ENCODE measurements around the gene PCK1.
"Not testable (repeated sequence)": the region's sequence is repeated elsewhere in the genome, so short reads cannot be mapped to it uniquely, and the experiment has no call there.

Gene PCK1

DNA sequence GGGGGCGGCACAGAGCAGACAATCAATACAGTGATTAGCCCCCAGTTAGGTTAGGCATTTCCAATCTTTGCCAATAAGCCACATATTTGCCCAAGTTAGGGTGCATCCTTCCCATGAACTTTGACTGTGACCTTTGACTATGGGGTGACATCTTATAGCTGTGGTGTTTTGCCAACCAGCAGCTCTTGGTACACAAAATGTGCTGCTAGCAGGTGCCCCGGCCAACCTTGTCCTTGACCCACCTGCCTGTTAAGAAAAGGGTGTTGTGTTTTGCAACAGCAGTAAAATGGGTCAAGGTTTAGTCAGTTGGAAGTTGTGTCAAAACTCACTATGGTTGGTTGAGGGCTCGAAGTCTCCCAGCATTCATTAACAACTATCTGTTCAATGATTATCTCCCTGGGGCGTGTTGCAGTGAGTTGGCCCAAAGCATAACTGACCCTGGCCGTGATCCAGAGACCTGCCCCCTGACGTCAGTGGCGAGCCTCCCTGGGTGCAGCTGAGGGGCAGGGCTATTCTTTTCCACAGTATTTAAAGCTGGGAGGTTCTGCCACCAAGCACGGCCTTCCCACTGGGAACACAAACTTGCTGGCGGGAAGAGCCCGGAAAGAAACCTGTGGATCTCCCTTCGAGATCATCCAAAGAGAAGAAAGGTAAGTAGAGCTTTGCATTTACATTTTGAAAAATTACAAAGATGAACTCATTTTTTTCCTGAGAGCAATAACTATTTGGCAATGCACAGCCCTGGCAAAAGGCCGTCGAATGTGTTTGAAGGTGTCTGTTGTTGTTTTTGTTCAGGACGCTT lies at the start of gene PCK1:
Gene PCK1, plus strand, starts transcription at position 557 of the 802 bp plus-strand sequence. CDS start 302 bp downstream, outside the sequence.
- no peak for DNase-seq (ENCODE audit: low read depth)

DNA sequence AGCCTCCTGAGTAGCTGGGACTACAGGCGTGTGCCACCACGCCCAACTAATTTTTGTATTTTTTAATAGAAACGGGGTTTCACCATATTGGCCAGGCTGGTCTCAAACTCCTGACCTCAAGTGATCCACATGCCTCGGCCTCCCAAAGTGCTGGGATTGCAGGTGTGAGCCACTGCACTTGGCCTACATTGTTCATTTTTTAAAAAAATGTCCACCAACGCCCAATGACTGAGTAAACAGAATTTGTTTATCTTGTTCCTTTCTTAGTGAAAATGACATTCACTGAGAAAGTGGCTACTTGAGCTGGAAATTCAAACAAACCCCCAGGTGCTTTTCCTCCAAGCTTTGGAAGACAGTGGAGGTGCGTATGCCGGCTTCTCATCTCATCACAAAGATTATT lies 49.2 kb upstream of the PCK1 start:
- not testable (repeated sequence) for DNase-seq (ENCODE audit: low read depth)

DNA sequence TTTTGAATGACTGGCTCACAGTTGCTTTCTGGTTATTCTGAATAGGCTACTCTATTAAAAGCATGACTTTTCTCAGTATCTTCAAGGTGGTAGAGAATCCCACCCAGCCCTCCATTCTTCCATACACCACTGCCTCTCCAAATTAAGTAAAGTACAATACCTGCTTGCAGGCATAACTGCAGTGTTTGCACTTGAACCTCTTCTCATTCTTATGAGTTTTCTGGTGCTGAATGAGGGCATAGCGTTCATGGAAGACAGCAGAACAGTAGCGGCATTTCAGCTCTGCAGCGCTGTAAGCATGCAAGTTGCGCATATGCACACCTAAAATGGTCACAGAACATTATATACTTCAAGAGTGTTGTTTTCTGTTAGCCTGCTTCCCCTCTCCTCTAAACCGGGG lies 48.5 kb upstream of the PCK1 start:
- DNase-seq (ENCODE audit: low read depth) = no peak

DNA sequence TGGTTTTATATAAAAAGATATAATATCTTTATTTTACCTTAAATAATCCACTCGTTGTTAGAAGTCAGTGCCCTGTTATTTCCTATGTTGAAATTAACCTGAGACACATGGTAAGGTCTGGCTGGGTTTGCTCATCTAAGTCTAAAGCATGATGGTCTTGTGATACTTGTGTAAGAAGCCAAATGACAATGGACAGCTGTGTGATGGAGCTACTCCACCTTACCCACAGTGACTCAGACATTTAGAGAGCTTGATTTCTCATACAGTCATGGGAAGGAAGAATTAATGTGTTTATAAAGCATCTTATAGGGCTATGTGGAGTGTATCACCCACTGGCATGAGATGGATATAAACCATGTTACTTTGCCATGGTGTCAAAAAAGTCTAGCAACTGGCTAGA lies 47.7 kb upstream of the PCK1 start:
- DNase-seq (ENCODE audit: low read depth) = no peak

DNA sequence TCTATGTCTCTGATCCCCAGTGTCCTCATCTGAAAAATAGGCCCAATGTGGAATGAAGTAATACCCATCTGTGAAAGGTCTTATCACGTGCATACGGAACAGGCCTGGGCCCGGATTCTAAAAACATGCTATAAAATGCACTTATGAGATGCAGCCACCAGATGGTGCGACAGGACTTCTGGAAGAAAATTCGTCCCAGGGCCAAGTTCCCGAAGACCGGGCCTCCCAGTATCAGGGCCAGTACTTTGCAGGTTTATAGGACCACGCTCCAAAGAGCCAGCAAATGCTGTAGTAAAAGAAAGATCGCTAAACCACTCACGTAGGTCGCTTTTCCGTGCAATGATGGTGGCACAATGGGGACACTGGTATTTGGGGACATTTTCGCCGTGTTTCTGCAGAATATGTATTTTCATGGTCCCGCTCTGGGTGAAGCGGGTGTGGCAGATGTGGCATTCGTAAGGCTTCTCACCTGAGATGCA lies 46.6 kb upstream of the PCK1 start:
- DNase-seq (ENCODE audit: low read depth) = peak; percentile 32

DNA sequence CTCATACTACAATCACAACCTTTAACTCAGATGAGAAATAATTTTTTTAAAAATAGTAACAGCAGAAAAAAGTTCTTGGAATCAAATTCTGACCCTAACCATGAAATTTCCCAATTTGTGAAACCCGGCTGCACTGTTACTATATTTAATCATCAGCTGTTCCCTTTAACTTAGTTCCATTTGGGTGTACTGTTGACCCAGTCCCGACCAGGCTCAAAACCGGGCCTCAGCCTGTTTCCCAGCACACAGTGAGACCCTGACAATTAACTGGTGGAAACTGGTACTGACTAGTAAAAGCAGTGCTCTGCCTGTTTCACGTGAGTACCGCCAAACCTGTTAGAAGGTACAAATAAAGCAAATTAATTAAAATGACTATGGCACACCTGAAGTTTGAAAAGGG lies 43.0 kb upstream of the PCK1 start:
- DNase-seq (ENCODE audit: low read depth) = no peak

DNA sequence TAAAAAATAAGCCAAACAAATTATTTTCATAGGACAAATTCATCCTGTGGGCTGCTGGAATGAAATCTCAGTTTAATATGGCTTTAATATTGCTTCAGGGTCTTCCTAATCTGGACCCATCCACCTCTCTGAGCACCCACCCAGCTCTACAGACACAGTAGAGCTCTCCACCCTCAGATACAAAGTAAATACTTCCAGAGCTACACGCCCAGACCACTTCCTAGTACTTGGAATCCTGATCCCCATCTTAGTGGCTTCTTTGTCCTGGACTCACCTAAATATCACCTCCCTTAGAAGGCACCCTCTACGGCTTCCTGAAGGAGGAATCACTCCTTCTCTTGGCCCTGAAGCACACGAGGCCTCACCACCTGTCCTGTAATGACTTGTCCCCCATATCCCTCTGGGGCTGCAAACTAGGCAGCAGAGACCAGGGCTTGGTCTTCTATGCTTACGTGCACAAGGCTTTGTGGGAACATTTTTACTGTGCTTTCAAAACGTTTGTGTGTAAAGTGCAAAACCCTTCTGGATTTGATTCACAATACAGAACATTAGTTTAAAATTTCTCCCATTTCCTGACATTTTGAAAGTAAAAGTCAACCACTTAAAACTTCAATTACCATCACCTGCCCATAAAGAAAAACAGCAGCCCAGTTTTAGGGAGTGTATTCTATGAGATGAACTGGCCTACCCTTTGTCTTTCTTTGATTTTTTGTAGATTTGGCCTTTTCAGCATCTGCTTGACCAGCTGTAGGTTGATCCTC lies 38.4 kb upstream of the PCK1 start:
- no peak for DNase-seq (ENCODE audit: low read depth)

DNA sequence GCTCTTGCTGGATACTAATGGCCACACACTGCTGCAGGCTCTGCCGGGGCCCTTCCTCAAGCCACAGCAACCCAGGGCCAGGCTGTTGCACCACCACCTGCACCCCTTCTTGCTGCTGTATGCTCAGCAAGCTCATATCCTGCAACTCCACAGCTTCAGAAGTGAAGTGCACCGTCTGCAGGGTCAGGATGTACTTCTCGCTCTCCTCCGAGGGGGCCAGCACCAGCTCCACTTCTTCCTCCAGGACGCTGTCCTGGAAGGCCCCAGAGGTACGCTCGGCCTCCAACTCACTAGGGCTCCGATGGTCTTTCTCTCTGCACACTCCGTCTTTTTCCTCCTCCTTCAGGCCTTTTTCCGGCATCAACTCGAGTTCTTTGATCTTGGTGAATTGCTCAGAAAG lies 37.1 kb upstream of the PCK1 start:
- no peak for DNase-seq (ENCODE audit: low read depth)

DNA sequence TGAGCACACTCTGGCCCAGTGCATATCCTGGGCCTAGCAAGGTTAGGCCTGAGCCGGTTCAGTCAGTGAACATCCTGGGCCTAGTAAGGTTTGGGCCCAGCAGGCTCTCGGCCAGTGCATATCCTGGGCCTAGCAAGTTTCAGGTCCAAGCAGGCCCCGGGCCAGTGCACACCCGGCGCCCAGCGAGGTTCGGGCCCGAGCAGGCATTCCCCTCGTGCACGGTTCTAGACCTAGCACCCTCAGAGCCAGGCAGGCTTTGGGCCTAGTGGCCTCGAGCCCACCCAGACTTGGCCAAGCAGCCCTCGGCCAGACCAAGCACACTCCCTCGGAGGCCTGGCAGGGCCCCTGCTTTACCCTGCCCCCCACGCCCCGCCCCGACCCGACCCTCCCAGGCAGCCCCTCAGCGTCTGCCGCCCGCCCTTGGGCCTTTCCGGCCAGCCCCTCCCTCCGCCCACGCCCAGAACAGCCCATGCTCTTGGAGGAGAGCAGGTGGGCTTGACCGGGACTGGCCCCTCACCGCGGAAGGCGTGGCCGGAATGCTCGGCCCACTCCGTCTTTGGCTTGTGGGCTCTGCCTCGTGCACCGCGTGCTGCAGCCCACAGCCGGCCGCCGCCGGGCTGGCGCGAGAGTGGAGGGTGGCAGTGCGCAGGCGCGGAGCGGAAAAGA lies 36.3 kb upstream of the PCK1 start, which contains the start of gene CTCFL:
Gene CTCFL, minus strand, starts transcription at position 630 of the 666 bp plus-strand sequence. CDS start 935 bp downstream, outside the sequence.
- DNase-seq (ENCODE audit: low read depth) = no peak

DNA sequence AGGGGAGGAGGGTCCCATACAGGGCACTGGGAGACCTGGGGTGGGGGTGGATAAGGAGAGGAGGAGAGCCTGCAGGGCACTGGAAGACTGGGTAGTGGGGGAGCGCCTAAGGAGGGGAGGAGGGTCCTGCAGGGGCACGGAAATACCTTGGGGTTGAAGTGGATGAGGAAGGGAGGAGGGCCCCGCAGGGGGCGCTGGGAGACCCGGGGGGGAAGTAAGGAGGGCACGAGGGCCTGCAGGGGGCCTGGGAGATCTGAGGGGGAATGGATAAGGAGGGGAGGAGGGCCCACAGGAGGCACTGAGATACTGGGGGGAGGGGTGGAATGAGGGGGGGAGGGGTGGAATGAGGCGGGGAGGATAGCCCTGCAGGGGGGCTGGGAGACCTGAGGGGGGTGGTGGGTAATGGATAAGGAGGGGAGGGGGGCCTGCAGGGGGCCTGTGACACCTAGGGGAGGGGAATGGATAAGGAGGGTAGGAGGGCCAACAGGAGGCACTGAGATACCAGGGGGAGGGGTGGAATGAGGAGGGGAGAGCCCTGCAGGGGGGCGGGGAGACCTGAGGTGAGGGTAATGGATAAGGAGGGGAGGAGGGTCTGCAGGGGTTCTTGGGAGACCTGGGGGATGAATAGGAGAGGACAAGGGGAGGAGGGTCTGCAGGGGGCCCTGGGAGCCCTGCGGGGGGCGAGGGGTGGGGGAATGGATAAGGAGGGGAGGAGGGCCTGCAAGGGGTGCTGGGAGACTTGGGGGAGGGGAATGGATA lies 35.4 kb upstream of the PCK1 start:
- no peak for DNase-seq (ENCODE audit: low read depth)

DNA sequence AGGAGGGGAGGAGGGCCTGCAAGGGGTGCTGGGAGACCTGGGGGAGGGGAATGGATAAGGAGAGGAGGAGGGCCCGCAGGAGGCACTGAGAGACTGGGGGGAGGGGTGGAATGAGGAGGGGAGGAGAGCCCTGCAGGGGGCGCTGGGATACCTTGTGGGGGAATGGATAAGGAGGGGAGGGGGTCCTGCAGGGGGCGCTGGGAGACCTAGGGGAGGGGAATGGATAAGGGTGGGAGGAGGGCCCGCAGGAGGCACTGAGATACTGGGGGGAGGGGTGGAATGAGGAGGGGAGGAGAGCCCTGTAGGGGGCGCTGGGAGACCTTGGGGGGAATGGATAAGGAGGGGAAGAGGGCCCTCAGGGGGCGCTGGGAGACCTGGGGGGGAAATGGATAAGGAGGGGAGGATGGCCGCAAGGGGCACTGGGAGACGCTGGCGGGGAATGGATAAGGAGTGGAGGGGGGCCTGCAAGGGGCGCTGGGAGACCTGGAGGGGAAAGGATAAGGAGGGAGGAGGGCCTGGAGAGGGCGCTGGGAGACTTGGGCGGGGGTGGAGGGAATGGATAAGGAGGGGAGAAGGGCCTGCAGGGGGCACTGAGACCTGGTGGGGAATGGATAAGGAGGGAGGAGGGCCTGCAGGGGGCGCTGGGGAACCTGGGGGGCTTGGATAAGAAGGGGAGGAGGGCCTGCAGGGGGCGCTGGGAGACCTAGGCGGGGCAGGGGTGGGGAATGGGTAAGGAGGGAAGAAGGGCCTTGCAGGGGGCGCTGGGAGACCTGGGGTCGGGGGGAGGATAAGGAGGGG lies 34.6 kb upstream of the PCK1 start:
- no peak for DNase-seq (ENCODE audit: low read depth)

DNA sequence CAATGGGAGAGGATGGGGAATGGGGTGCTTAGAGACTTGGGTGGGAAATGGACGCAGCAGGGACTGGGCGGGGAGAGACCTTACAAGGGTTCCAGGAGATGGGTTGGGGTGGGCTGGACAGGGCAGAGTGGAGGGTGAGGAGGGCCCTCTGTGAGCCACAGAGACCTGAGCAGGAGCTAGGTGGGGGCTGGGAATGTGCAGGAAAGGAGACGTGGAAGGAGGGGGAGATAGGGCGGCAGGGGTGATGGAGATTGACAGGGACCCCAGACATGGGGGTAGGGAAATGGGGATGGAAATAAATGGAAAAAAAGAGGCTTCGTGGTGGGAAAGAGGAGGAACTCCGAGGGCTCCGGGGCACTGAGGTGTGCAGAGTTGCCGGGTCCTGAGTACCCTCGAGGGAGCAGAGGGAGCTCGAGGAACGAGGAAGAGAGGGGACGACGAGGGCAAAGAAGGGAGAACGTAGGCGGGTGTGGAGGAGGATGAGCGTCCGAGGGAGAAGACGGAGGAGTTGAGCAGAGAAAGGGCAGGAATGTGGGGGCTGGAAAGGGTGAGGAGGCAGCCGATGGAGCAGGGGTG lies 33.9 kb upstream of the PCK1 start:
- no peak for DNase-seq (ENCODE audit: low read depth)

DNA sequence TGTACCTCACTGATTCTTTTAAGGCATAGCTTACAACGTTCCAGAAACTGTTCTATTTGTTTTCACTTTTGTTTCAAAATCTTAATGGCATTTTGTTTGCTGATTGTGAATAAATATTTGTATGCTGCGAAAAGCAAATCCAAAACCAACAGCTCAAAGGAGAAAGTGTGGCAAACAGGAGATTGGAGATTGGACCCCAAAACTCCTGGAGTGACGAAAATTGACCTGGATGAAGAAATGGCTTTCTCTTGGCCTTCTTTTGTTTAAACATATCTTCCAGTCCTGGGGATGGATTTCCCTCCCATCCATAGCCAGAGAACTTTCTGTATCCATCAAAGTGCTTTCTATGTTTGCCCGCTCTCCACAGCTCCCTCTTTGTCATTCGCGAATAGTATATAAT lies 33.2 kb upstream of the PCK1 start:
- DNase-seq (ENCODE audit: low read depth) = no peak

DNA sequence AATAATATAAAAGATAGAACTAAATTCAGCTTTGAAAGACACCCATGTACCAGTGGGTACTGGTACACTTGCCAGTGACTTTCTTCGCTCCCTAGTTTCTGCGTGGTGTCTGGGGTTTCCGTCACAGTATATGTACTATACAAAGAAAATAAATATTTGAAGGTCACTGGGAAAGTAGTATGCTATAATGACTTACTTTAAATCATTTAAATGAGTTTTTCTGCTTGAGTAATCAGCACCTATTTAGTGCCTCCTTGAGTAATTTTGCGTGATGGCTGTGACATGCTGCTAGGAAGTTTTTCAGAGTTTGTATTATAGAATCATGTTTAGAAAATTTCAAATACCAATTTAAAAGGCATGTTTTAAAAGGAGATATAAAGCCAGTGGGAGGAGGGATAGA lies 32.8 kb upstream of the PCK1 start:
- no peak for DNase-seq (ENCODE audit: low read depth)

DNA sequence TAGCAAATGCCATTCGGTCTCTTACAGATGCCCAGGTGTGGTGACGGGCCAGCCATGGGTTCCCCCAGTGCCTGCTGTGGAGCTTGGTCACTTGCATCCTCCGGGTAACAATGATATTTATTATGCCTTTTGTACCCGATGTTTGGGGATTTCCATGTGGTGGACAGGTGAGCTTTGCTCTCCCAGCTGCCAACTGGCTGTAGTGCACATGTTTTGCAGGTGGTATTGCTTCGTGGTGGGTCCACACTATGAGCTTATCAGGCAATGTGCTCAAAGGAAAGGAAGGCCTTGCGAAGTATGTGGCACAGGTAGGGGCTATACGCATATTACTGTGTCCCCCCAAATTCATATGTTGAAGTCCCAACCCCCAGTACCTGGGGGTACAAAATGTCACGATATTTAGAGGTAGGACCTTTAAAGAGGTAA lies 31.7 kb upstream of the PCK1 start:
- DNase-seq (ENCODE audit: low read depth) = no peak

DNA sequence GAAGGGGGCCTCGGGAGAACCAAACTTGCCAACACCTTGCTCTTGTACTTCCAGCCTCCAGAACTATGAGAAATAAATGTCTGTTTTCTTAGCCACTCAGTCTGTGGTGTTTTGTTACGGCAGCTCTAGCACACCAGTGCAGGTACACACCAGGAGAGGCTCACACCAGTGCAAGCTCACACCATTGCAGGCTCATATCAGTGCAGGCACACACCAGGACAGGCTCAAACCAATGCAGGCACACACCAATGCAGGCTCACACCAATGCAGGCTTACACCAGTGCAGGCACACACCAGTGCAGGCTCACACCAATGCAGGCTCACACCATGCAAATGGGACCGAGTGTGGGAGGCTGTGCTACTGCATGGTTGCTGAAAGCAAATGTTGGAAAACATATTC lies 31.1 kb upstream of the PCK1 start:
- no peak for DNase-seq (ENCODE audit: low read depth)

DNA sequence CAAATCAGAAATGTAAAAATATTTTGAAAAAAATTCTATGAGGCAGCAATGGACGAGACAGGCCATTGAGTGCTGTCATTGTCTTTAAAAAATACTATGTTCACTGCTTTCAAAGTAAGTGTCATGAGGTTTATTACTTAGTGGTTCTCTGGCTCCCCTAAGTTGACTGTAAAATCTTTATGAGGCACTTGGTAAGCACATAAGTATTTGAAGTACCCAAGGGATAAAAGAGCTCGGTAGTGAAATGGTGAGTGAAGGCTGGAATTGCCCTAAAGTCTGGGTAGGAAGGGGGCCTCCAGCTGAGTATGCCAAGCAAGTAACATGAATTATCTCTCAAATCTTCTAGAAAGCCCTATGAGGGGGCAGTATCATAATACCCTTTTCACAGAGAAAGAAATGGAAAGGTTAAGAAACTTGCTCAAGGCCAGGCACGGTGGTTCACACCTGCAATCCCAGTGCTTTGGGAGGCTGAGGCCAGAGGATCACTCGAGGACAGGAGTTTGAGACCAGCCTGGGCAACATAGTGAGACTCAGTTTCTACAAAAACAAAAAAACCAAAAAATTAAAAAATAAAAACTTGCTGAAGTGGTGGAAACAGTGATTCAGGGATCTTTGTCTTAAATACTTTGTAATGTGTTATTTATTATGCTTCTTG lies 30.5 kb upstream of the PCK1 start:
- DNase-seq (ENCODE audit: low read depth) = no peak

DNA sequence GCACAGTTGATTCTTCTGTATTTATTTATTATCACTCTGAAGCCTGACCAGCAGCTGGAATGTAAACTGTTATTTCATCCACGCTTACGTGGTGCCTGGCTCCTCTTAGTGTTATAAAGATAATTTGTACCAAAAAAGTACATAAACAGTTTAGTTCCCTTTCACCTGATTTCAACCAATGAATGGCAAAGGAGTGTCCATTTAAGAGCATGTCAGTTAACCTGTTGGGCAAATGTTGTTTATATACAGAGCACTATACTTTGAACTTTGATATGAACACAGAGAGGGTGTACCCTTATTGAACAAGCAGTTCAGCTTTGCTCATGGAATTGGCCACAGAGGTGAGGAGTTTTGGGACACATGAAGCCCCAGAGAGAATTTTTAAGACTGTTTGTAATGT lies 28.8 kb upstream of the PCK1 start:
- DNase-seq (ENCODE audit: low read depth) = no peak

DNA sequence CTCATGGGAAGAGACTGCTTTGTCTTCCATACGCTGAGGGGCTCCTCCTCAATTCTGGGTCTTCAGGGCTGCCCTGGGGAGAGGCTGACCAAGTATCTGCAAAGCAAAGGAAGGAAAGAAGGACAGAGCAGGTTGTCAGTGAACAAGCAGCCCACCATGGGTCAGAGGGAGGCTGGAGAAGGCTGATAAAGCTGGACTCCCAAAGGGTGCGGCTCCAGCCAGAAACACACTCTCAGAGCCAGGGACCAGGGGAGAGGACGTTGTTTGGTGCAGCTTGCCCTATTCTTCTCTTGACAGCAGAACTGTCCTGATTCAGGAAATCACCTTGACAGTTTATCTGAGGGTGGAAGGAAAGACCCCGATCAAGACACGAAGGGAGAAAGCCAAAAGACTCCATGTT lies 25.6 kb upstream of the PCK1 start:
- DNase-seq (ENCODE audit: low read depth) = no peak

DNA sequence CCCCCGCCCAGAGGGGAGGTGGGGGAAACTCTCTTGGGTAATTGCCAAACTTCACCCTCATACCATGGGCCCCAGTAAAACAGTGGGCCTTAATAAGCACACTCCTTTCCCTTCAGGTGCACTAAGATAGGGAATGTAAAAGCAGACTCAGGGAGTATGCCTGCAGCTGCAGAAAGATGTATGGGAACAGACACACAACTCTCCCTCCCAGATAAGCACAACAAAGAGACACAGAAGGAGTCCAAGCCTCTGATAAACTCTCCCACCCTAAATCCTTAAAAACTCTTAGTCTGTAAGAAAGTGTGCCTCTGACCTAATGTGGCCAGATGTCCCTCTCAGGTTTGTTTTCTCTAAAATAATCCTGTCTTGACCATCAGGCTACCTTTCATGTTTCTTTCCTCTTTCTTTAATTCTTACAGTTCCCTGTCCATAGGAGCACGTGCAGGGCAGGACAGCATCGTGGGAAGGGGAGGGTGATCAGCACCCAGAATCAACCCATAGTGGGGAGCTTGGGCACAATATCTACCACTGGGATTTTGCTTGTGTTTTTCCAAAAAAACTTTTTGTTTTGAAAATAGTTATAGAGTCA lies 24.7 kb upstream of the PCK1 start:
- no peak for DNase-seq (ENCODE audit: low read depth)

Measured in GM04504 (cell line).